Stimulated activated naive CD4-positive, alpha-beta T cell (primary cell): ENCODE results near the gene CLHC1.
"Not testable (repeated sequence)": the region's sequence is repeated elsewhere in the genome, so short reads cannot be mapped to it uniquely, and the experiment has no call there.

ENCODE experiments used
- DNase-seq, 6 experiments: peaks; one replicate each; lab custom pipeline; 2025; lab: John Stamatoyannopoulos, UW

The CLHC1 gene

GRCh38 chr2:55136138-55136541 is 96.0 kb downstream of the CLHC1 start:
- no peak for DNase-seq

GRCh38 chr2:55135491-55135890 is 96.6 kb downstream of the CLHC1 start:
- DNase-seq: no peak

- DNase-seq: peak in 3 of 6 experiments; percentile 8 to 42 (median 41)
Observed at GRCh38 chr2:55134316-55134706, 97.8 kb downstream of the CLHC1 start.

- peak; percentile 4 to 59 (median 56) for DNase-seq
Observed at GRCh38 chr2:55133467-55134315, 98.4 kb downstream of the CLHC1 start.

- DNase-seq: no peak
Observed at GRCh38 chr2:55130849-55131248, 101.2 kb downstream of the CLHC1 start.

GRCh38 chr2:55126643-55127042 is 105.5 kb downstream of the CLHC1 start:
- DNase-seq: not testable (repeated sequence)
